ENCODE data around the gene STAT5A.
"Not testable (repeated sequence)": the region's sequence is repeated elsewhere in the genome, so short reads cannot be mapped to it uniquely, and the experiment has no call there.

Gene STAT5A

DNA sequence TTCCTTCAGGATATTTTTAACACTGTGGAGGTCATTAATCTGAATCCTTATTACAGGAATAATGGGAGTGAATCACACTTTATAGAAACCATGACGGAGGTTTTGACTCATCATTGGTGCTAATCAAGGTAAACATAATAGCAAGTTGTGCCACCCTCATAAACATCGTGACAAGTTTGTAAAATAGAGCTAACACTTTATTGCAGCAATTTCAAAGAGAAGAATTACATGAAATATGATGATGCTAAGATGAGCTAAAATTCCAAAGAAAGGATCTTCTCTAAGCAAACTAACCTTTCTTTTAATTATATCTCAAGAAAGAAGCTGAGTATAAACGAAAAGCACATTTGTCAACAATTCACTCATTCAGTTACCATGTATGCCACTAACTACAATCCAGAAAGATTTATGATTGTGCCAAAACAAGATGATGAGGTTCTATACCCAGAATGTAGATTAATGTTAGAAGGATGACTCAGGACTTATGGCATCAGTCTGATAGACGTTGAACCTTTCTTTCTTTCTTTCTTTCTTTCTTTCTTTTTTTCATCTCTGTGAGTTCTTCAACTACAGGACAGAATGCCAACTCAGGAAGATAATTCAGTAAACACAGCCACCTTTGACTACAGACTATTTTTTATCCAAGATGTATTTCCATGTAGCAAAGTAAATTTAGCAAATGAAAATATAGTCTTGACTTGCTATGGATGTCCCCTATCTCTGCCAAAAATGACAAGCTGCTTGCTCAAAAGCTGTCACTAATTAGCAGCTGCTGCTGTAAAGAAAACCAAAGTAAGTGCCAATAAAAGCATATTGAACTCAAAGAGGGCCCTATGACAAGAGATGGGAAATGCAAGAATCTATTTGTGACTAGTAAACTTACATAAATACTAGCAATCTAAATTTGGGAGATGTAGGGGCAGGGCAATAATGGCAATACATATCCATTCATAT, 35.4 kb upstream of the STAT5A start:
- H3K27ac ChIP-seq = no peak overlapping the region
- TF ChIP-seq CTCF (conservative IDR thresholded peaks at IDR 0.05; ENCODE audit: low read depth) = no peak
- no peak for DNase-seq (ENCODE audit: low spot score)
- POLR2A ChIA-PET (ENCODE audit: low non-redundant PET) = no interaction called here
- CTCF ChIA-PET = interaction anchor here (0.9 kb wide), 1 partner anchor 31 kb away, joined by 3 read pairs; no protein-coding TSS in a partner anchor

GRCh38 chr17:42253578-42253977, 34.7 kb upstream of the STAT5A start:
- ChIA-PET POLR2A (ENCODE audit: low non-redundant PET) (no interaction called here), CTCF (interaction anchor here (0.7 kb wide), 1 partner anchor 119 kb away, joined by 4 read pairs; no protein-coding TSS in a partner anchor)
- no peak overlapping the region for H3K27ac ChIP-seq
- no peak for TF ChIP-seq CTCF (conservative IDR thresholded peaks at IDR 0.05; ENCODE audit: low read depth)
- DNase-seq (ENCODE audit: low spot score) = no peak

- POLR2A ChIA-PET (ENCODE audit: low non-redundant PET) = no interaction called here
- CTCF ChIA-PET = interaction anchor here (0.6 kb wide), 2 partner anchors 57 to 111 kb away, joined by 3 to 4 read pairs; no protein-coding TSS in a partner anchor
- TF ChIP-seq CTCF (conservative IDR thresholded peaks at IDR 0.05; ENCODE audit: low read depth) = no peak
- no peak overlapping the region for H3K27ac ChIP-seq
- DNase-seq (ENCODE audit: low spot score) = no peak
Measured at GRCh38 chr17:42255445-42255844, 32.9 kb upstream of the STAT5A start.

GRCh38 chr17:42260318-42260717, 28.0 kb upstream of the STAT5A start:
- H3K27ac ChIP-seq = no peak overlapping the region
- POLR2A ChIA-PET (ENCODE audit: low non-redundant PET) = no interaction called here
- CTCF ChIA-PET = no interaction called here
- TF ChIP-seq CTCF (conservative IDR thresholded peaks at IDR 0.05; ENCODE audit: low read depth) = no peak
- DNase-seq (ENCODE audit: low spot score) = no peak

DNA sequence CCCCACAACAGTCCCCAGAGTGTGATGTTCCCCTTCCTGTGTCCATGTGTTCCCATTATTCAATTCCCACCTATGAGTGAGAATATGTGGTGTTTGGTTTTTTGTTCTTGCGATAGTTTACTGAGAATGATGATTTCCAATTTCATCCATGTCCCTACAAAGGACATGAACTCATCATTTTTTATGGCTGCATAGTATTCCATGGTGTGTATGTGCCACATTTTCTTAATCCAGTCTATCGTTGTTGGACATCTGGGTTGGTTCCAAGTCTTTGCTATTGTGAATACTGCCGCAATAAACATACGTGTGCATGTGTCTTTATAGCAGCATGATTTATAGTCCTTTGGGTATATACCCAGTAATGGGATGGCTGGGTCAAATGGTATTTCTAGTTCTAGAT, 23.9 kb upstream of the STAT5A start:
- DNase-seq (ENCODE audit: low spot score); POLR2A ChIA-PET (ENCODE audit: low non-redundant PET); H3K27ac ChIP-seq; CTCF ChIA-PET: not testable (repeated sequence)

DNA sequence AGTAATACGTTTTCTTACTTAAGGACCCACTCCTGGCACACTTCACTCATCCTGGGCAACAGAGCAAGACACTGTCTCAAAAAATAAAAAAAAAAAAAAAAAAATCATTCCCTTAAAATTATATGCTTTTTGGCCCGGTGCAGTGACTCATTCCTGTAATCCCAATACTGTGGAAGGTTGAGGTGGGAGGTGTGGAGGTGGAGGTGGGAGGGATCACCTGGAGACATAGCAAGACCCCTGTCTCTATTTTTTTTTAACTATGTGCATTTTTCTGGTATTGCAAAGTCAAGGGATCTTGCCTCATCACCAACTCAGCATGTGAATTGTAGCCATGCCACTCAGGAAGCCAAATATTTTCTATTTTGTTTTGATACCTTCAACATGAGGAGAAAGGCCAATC, 21.8 kb upstream of the STAT5A start:
- TF ChIP-seq CTCF (conservative IDR thresholded peaks at IDR 0.05; ENCODE audit: low read depth) = no peak
- DNase-seq (ENCODE audit: low spot score) = no peak
- ChIA-PET CTCF (no interaction called here), POLR2A (ENCODE audit: low non-redundant PET) (no interaction called here)
- H3K27ac ChIP-seq = no peak overlapping the region

Measured in RWPE1 (cell line).